Hematopoietic multipotent progenitor cell treated with erythropoietin and hydrocortisone succinate and interleukin-3 and kit ligand, for 8 days (in vitro differentiated cells): ENCODE data around the gene ARHGAP24.

Experiments used
- DNase-seq: peaks from one replicate; pipeline ENCODE4 v3.0.0-alpha.2; 2015

Gene ARHGAP24

DNA sequence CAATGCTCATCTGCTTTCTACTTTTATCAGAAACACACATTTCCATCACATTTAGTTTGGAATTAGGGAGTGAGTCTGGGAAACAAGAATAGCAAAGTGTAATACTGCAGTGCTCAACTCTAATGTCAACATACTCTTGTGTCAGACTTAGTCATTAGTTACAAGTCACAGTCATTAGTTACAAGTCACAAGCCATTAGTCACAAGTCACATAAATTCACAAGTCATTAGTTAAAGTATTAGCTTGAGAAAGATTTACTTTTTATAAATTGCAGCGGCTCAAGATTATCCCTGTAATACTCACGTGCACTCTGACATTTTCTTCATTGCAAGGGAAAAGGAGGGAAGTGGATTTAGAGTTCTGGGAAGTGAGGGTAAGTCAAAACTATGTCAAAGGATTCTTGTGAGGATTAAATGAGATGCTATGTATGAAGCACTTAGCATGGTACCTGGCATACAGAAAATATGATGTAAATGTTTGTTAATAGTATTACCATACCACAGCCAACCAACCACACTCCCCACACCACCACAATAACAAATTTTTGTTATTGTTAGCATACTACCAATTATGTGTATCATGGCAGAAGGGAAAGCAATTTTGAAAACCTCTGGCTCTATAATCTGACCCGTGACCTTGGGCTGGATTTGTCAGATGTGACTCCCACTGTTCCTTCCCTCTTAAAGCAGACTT is 116.6 kb downstream of the ARHGAP24 start:
- no peak for DNase-seq

DNA sequence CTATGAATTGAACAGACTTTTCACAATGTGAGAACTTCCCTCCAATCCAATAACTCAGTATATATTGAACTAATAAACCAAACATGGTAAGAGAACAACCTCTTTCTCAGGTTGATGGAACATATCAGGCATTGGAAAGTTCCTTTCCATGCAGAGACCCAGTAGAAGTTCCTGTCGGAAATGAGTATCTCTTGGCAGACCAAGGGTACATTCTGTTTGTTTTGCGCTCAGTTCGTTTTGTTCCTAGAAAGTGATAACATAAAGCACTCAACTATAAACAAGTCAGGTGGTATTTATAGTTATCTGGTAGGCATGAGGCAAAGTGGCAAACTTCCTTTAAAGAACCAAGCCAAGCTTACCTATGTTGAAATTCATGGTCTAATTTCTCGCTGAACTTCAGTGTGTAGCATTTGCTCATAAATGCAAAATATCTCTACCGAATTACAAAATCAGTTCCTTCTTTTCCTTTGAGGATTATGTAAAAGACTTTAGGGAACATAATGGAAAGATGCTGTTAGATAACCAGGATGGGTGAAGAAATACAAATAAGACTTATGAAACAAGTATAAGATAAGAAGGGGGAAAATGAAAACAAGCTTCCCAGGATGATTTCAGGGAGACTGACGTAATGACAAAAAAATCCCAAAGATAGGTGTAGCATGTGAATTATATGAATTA is 120.3 kb downstream of the ARHGAP24 start:
- DNase-seq, result no peak

DNA sequence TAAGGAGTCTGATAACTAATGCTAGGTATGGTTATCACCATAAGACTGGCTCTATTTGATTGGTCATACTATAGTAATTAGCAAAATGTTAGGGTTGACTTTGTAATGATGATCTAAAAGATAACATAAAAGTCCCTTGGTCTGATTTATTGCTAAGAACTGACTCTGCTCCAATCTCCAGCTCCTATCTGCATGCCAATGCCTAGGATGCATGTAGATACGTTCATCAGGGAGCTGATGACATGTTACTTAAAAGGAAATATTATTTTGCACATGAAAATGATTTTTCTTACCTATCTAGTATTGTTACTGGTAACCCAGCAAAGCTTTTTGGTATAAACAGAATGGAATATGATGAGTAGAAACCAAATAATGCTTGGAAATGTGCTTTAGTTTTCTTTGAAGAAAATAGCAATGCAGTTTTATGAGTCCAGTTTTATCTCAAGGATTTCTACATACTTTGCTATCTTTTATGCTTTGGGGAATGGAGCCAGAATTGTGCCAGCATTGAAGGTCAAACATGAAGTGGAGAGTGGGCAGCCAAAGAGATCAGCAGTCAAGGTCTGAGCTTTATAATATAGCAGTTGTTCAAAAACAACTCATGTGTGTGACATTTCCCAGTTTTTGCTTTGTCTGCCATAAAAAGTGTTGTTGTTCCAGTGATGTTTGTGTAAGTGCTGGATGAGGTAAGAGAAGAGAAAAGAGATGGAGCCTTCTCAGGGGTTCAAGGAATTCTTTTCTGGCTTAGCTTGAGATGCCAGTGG is 121.0 kb downstream of the ARHGAP24 start:
- DNase-seq, result no peak

DNA sequence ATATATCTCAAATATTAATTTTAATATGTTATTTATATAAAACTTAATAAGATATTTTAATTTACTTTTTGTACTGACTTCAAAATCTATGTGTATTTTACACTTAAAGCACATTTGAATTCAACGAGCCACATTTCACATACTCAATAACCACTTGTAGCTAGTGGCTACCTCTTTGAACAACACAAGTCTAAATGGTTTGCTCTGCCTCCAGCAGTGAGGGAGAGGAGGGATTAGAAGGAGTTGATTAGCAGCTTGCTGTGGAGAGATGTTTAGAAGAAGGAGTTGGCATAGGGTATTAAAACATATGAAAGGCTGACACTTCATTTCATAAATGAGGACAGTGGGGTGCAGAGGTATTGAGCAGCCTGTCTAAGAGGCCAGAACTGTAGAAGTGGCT is 124.0 kb downstream of the ARHGAP24 start:
- no peak for DNase-seq

DNA sequence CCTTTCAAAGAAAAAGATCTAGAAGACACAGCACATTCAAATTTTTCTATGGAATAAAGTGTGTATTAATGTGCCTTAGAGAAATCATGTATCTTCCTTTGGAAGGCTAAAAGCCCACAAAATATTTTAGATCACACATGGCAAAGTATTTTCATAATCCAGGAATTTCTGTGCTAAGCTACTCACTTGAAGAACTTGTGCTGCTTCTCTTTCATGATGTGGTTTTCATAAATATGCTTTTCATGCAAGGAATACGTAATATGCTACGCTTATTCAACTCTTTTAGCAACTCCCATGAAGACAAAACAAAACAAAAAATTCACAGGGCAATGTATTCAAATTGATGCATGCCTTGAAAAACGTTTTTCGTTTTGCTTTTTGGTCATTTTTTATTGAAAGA is 125.6 kb downstream of the ARHGAP24 start:
- DNase-seq, result no peak

DNA sequence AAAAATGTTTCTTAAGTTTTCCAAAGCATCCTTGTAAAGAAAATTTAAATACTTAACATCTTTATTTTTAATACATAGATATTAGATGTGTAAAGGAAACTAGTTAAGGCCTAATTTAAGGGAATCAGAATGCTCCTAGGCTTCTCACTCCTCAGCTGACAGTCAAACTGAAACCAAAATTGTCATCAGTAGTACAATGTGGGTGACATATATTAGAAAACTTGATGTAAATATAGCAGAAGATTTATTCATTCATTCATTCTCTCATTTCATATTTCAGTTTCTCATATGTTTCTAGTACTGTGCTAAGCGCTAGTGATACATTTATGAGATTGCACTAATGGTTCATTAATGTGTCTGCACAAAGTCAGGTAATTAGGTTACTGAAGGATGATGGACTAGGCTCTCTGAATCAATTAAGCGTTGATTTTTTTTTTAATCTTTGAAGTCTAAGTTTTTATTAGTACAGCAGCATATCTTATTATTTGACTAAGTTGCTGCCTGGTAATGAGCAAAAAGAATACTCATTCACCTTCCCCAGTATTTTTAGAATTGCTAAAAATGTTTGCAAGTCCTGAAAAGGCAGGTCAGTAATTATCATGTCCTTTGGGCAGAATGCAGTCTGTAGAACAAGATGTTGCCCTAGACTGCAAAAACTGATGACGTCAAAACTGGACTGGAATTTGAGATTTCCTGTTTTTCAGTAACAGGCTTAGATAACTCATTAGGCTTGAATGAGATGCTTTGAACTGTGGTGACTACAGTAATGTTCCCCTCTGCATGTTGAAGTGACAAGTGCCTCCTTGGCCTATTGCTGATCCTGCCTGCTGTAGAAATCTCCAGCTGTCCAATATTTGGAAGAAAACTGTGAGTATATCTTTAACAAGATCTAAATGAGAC is 128.7 kb downstream of the ARHGAP24 start:
- DNase-seq, result no peak

DNA sequence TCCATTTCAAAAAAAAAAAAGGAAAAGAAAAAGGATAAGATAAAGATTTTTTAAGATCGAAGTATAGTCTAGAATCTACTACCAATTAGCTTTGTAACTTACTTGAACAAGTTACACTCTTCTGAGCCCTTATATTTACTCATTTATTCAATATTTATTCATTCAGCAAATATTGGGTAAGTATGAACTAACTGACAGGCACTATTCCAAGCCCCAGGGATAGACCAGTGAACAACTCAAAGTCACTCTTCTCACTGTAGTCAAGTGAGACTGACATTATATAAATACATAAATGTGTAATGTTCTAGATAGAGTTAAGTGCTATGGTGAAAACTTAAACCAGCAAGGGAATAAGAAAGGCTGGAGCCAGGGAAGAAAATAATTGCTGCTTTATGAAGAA is 131.6 kb downstream of the ARHGAP24 start:
- no peak for DNase-seq

DNA sequence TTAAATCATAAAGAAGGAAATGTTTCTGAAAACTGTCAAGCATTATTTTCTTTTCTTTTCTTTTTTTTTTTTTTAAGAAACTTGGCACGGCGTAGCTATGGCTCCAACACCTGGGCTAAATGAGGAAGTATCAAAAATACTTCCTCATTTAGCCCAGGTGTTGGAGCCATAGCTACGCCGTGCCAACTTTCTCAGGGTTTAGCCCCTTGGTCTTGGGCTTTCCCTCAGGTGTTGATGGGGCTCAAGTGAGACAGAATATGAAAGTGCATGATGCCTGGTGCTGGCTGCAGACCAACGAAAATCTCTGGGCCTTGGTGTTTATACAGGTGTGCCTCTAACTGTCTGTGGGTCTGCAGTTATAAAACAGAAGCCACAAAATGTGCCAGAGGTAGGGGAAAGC is 132.7 kb downstream of the ARHGAP24 start:
- no peak for DNase-seq

DNA sequence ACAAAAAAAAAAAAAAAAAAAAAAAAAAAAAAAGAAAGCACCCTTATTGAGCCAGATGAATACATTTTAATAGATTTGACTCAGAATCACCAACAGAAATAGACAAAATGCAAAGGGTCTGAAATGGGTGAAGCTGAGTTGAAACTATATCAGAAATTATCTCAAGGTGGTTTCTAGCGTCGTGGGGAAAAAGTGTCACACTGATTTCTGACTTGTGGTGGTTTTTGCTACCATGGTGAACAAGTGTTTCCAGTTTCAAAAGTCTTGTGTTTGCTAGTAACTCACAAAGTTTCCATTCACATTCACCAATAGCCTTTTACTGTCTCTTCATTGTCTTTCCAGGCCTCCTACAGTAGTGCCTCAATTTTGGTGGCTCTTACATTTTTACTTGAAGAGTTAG is 135.5 kb downstream of the ARHGAP24 start:
- DNase-seq, result no peak

DNA sequence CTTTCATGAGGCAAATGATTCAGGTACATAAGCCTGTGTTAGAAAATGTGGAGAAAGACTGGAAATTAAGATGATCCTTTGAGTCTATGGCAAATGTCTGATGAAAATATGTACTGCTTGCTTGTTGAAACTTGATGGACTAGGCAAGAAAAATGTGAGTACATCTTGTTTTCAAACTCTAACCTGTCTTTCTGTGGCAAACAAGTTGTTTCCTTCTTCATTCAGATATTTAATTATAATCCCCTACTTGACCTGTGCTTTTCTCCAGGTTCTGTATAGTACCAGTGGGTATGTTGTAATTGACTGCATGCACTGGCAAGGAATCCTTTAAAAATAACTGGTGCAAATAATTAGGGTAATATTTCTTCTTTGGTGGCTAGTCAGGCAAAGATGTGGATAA is 136.7 kb downstream of the ARHGAP24 start:
- no peak for DNase-seq

DNA sequence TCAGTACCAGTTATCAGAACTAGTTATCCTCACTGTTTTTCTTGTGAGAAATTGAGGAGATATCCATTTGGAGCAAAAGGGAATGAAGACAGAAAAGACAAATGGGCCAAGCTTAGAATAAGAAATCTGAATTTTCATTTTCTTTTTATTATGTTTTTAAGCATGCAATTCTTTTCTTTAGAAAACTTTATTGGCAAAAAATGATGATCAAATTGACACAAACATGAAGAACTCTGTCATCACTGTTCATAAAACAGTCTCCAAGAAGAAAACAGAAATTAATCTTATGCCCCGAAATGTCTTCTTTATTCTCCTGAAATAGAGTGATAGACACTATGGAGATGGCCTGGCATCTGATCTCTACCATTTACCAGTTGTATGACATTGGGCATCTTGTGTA is 139.0 kb downstream of the ARHGAP24 start:
- no peak for DNase-seq

DNA sequence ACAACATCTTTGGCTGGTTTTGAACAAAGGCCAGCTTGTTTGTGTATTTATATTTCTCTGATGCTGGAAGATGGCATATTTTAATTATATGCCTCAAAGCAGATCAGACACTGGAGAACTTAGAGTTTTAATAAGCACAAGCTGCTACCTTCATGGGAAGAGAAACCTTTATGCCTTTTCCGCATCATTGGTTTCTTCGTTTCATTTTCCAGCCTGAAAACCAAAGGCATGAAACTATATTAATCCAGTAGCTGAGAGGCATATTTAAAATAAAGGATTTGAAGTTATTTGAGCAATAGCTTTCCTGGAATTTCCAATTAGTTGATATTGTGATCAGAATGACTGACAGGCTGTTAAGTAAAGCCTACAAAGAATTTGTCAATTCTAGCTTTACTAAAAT is 141.0 kb downstream of the ARHGAP24 start:
- DNase-seq, result no peak

DNA sequence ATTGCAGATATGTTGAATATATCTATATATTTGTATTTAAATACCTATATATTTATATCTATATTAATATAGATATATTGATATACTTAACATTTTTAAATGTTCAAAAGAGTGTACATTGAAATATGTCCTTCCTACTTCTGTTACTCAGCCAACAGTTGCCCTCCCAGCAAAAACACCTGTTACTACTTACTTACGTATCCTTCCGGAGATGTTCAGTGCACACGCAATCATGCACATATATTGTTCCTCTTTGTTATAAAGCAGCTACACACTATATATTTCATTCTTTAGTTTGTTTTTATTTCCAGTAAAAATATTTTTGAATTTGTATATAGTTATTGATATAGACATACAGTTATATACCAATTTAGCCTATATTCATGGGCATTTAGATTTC is 142.3 kb downstream of the ARHGAP24 start:
- no peak for DNase-seq

DNA sequence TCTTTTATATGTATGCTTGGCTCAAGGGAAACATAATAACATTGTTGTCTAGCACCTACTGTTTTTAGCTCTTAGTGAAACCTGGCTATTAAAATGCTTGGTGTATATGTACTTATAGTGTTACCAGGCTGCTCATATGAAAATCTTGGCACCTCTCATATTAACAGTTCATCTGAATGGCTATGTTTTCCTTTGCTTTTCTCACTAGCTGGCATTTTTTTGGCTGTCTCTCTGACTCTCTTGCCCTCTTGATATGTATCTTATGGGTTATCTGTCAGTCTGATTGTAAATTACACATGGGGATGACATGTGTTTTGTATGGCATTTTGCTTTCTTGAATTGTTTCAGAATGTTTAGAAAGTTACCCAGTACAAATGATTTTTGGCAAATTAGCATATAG is 158.0 kb downstream of the ARHGAP24 start:
- no peak for DNase-seq

DNA sequence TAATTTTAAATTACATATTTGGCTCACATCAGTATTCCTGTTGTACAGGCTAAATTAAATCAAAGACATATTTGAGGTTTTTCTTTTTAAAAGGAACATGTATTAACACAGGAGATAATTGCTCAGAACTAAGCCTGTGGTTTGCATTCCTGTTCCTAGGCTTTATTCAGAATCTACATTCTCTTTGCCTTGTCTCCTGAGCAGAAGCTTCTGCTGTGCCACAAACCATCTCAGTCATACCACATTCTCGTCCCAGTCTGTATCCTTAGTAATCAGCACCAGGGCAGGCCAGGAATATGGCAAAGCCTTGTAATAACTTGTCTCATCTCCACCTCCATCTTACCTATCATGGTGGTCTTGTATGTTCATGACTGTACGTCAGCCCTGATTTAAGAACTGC is 162.8 kb downstream of the ARHGAP24 start:
- no peak for DNase-seq

DNA sequence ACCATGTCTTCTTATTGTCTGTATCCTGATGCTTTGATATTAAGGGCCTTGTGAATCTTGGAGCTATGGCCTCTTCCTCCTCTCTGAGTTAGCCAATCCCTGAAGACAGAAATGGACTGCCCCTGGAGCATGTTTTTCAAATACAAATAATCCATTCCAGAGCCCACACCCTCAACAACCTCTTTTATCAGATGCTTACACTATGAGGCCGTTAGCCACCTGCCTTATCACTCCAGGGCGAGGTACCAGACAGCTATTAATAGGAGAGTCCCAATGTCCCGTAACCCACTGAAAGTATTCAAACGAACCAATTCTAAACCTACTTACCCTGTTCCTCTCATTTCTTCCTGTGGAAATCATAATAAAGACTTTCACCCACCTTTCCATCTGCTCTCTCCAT is 165.0 kb downstream of the ARHGAP24 start:
- DNase-seq, result no peak

DNA sequence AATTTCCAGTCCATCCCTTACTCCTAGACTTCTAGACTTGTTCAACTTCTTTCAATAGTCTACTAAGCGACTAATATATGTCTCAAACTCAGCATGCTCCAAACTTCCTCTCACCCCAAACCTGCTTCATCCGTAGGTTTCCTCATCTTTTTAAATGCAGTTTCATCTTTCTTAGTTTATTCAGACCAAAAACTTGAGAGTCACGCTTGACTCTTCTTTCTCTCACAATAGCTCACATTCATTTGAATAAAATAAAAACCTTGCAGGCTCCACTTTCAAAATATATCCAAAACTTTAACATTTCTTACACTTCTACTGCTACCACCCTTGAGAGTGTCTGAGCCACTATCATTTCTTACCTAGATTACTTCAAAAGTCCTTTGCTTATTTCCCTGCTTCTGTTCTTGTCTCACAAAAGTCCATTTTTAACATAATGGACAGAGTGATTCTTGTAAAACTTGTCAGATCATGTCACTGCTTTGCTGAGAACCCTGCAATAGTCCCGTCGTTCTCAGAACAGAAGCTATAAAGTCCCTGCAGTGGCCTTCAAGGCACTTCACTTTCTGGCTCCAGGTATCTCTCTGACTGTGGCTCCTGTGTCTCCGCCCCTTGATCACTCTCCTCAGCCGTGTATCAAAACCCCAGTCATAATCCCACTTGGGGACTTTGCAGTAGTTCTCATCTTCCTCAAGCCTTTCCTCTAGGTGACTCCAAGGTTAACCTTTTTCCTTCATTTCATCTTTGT is 167.6 kb downstream of the ARHGAP24 start:
- DNase-seq, result no peak

DNA sequence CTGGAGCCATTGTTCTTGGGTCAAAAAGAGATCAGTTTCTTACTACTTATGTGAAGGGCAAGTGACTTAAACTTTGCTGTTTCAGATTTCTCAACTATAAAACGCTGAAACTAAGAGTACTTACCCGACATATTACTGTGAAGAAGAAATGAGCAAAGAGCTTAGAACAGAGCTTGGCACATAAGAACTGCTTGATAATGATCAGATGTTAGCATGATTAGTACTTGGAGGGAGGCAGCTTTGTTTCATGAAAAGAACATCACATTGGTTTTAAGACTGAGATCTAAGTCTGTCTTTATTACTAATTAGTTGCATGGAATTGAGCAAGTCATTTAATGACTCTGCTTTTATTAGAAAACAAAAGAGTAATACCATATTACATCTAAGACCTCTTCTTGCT is 169.1 kb downstream of the ARHGAP24 start:
- no peak for DNase-seq

DNA sequence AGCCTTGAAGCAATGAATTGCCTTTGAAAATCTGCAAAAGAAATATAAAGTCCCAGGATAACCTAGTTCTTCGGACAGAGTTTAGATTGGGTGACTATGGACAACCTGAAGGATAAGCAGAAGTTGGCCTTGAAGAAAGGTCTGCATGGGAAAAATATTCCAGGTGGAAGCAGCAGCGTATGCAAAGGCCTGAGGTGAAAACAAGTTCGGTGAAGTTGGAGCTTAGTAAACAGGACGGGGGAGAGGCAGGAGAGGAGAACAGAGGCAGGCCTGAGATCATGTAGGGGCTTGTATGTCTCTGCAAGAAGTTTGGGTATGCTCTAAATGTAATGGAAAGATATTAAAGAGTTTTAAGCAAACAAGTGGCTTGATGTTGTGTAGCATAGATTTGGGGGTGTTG is 176.0 kb downstream of the ARHGAP24 start:
- no peak for DNase-seq

DNA sequence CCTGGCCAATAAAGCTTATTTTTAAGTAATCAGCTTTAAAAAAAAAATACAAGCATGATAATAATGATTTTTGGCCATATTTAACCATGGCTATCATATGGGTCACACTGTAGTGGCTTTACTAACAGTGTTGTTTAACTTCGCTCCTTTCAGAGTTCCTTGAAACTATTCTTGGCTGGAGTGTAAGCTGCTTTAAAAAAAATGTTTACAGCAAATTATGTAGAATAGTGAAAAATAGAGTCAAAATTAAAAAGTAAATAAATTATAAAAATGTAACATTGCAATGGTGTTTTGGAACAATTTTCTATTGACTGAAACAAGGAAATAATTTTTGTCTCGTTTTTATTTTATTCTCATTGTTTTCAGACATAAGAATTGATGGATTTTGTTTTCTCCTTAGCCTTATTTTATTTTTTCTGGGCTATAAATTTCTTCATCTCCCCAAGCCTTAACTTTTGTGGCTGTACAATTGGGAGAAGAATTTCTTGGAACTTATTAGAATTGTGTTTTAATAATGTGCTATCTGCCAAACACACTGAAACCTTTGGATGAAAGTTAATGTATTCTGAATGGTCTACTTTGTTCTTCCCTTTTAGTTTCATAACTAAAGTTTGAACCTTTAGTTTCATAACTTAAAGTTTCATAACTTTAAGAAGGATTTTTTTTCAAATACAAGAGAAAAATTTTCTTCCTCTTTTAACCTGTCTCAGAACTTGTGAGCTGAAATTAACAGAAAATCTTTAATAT is 182.0 kb downstream of the ARHGAP24 start:
- DNase-seq, result no peak

DNA sequence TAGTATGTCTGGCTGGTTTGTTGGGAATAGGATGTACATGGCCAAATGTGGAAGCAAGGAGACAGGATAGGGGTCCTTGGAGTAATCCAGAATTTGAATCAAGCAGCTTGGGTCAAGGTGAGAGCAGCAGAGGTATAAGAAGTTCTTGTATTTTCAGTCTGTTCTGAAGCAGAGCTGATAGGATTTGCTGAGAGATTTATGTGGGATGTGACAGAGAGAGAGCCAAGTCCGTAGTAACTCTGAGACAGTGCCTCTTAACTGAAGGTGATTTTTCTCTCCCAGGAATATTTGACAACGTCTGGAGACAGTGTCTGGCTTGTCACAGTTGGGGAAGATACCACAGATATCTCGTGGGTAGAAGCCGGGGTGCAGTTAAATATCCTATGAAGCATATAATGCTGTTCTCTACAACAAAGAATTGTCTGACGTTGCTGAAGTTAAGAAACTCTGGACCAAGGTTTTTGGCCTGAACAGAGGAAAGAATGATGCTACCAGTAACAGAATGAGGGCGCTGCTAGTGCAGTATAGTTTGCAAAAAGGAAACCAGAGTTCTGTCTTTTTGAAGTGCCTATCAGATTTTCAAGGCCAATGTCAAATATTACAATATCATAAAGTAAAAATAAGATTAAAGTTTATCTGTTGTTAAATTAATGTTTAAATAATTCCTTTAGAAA is 184.0 kb downstream of the ARHGAP24 start:
- no peak for DNase-seq
